Keratinocyte (primary cell): ENCODE measurements around the gene ANO2.
A peak's percentile ranks its signal among the peaks of the same experiment; 100 is the strongest.

ENCODE experiments used
- CTCF ChIP-seq, 3 experiments: IDR thresholded peaks in 1 of 3; conservative IDR thresholded peaks in 1 of 3; optimal IDR thresholded peaks in 1 of 3; 2 replicates in 2 of 3; 3 replicates in 1 of 3; pipeline versions ENCODE3 to v1.5.1; 2011; ENCODE audit warnings: low read length in 3 of 3, mild to moderate bottlenecking in 3 of 3, moderate library complexity in 2 of 3, control low read depth in 1 of 3, inconsistent platforms in 1 of 3; ENCODE audit not compliant: insufficient read depth in 2 of 3; ENCODE audit errors: extremely low read depth in 1 of 3
- EZH2 ChIP-seq: IDR thresholded peaks from one replicate; pipeline ENCODE4 v1.6.1; 2012; ENCODE audit warnings: inconsistent platforms, mild to moderate bottlenecking, low read length, moderate library complexity

- TF ChIP-seq CTCF (optimal IDR thresholded peaks at IDR 0.05 in 1 of 3, IDR thresholded peaks at IDR 0.05 in 1 of 3, conservative IDR thresholded peaks at IDR 0.05 in 1 of 3; ENCODE audit: extremely low read depth in 1 of 3, insufficient read depth in 2 of 3, low read length in 3 of 3) = no peak
- peak; percentile 52 for TF ChIP-seq EZH2
Measured at GRCh38 chr12:5945071-5946008, at the start of gene ANO2.
